ENCODE data around the gene BPHL.
A peak's percentile ranks its signal among the peaks of the same experiment; 100 is the strongest.
"Not testable (repeated sequence)": the region's sequence is repeated elsewhere in the genome, so short reads cannot be mapped to it uniquely, and the experiment has no call there.

BPHL gene

DNA sequence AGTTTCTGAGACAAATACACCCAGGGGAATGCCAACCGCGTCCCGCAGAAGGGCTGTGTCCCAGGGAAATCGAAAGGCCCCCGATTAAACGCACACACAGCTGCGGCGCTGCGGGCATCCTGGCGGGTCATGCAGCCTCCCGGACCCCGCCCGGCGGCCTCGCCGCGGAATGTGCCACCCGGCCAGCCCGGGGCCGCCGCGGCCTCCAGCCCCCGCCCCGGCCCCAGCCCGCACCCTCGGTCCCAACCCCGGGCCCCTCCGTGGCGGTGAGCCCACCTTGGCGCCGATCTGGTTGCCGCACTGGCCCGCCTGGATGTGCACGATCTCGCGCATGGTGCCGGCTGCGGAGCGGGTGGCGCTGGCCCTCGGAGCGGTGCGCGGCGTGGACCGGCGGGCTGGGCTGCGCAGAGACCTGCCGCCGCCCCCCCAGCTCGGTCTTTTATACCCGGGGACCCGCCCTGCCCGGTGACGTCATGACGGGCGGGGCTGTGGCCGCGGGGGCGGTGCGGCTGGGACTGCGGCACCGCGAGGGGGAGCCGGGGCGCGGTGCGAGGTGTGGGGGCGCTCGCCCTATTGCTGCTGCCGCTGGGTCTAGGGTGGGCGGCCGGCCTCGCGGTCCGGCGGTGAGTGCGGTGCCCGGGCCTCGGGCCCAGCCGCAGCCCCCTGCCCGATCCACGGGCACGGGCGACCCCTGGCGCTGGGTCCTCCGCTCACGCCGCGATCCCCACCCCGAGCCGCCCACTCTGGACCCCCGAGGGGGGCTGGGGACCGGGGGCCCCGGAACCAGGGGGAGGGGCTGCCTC lies 38.8 kb downstream of the BPHL start, which contains the start of gene TUBB2A:
Gene TUBB2A (minus strand): TSS at position 414 of the 803 bp plus-strand sequence. CDS start 81 bp downstream, at position 333.
- peak; percentile 97 for DNase-seq

DNA sequence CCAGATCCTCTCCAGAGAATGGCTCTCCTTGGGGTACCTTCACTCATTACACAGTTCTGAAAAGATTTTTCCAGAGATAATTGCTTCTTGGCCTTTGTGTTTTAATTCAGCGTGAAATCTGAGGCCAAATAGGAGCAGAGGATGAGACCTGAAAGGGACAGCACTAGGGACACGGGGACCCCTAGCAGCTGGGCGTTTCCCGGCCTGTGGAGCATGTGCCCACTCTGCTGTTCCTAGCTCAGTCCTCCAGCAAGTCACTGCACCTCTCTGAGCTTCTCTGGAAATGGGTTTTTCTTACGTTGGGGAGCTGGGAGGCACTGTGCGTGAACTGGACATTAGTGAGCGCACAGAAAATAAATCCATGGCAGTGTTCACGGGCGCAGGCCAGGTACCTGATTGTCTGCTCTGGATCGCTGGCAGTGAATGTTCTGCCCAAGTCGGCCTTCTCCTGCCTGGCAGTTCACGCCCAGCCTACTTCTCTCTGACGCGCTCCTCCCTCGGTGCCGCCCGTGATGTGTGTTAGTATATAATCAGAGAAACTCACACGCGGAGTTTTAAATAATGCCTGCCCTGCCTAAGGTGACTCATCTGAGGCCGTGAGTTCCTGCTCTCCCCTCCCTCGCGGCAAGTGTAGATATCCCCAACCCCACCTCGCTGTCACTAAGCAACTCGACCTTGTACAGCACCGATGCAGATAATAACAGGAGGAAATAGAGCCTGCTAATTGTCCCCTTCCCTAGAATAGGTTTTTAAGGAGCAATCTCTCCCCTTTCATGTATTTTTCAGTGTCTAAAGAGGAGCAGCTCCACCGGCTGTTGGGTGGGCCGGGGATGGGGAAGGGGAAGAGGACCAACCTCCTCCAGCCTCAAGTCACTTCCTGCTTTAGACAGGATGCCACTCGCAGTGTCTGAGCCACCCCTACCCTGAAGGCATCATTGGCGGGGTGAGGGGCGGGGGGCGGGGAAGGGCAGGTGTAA lies 41.6 kb downstream of the BPHL start:
- no peak for DNase-seq

DNA sequence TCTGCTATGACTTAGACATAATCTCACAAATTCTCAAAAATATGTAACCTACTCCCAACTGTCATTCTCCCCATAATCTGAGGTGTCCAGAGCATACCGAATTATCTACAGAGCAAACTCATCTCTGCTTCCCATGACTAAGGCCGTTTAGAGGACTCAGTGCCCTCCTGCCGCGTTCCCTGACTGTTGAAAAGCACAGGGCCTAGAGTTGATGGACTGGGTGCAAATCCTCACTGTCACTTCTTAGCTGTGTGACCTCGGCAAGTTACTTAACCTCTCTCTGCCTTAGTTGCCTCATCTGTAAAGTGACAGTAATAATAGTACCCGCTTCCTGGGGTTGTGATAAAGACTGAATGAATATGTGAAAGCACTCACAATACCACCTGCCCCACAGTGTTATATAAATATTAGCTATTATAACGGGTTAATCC lies 43.6 kb downstream of the BPHL start:
- DNase-seq: no peak

DNA sequence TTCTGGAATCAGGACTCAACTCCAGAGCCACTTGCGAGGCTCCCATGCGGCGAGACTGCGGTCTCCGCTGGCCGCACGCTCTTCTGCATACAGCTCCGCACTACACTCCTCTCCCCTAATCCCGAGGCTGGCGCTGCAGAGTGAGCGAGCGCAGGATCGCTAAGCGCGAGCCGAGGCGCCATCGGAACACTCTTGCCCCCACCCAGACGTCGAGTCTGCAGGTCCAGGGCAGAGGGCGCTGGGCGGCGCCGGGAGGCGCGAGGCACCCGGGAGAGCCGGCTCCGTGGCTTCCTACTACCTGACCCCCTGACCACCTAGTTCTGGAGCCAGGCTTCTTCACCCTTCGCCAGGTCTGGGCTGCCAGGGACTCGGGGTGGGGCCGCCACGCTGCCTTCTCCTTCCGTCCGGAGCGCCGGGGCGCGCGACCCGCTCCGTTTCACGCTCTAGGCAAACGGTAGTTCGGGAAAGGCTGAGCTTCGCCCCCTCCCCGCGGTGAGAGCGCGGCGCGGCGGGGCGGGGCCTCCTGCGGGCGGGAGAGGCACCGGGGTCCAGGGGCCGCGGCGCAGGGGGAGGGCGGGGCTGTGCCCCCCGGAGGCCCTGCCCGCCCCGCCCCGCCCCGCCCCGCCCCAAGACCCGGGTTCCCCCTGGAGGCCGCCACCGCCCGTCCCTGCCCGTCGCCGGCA lies 44.2 kb downstream of the BPHL start:
- peak; percentile 95 for DNase-seq

DNA sequence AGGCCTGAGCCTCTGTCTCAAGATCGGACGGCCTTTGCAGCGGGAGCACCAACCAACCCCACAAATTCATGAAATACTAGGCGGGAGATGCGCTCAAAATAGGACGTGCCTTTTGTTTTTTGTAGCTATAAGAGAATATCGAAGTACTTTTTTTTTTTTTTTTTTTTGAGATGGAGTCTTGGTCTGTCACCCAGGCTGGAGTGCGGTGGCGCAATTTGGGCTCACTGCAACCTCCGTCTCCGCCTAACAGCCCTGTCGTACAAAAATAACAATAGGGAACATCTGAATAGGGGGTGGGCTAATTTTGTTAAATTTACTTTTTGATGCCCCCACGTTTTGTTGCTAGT lies 44.7 kb downstream of the BPHL start:
- no peak for DNase-seq

DNA sequence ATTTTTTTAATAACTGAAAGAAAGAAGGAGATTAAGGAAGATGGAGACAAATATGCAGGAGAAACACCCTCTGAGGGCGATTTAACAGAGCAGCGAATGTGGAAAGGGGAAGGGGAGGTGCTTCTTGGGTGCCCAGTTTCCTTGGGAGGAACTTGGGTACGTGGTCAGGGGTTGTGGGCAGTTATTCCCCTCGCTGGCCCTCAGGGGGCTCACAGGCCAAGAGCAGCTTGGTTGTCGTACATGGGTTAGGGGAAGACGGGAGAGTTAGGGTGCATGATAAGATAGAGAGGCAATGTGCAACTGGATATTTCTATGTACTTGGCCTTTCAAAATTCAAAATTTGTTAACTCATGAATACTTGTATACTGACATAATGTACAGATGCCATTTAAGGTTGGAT lies 45.9 kb downstream of the BPHL start:
- no peak for DNase-seq

DNA sequence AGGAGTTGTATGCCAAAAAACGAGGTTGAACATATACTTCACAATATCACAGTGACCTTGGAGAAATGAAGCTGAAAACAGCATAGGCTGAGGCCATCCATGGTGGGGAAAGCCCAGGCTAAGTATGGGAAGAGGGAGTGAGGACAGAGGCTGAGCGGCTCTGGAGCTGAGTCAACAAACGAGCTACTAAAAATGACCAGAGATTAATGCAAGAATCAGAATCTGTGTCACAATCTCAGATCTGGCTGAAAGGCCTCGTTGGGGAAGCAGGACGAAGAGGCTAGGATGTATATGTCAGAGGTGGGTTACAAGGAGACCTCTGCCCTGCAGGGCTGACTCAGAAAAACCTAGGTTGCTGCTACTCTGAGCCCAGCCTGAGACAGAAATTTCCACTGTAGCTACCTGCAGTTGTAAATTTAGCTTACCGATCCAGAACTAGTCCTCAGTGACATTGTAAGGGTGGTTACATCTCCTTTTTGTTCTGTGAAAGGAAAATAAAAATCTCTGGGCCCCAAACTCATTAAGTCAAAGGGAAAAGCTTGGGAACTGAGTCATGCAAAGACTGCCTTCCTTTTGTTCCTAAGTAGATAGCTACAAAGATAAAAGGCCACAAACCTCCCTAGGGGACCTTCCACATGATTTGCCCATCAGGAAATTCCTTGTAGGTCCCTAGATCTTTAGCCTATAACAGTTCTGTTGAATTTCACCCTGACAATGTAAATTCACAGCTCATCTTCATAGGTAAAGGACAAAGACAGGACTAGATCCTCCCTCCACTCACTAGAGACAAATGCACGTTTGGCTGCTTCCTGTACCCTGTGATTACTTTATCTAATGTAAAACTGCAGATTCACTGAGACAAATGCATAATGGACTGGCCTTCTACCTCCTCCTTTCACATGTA lies 47.4 kb downstream of the BPHL start:
- no peak for DNase-seq

DNA sequence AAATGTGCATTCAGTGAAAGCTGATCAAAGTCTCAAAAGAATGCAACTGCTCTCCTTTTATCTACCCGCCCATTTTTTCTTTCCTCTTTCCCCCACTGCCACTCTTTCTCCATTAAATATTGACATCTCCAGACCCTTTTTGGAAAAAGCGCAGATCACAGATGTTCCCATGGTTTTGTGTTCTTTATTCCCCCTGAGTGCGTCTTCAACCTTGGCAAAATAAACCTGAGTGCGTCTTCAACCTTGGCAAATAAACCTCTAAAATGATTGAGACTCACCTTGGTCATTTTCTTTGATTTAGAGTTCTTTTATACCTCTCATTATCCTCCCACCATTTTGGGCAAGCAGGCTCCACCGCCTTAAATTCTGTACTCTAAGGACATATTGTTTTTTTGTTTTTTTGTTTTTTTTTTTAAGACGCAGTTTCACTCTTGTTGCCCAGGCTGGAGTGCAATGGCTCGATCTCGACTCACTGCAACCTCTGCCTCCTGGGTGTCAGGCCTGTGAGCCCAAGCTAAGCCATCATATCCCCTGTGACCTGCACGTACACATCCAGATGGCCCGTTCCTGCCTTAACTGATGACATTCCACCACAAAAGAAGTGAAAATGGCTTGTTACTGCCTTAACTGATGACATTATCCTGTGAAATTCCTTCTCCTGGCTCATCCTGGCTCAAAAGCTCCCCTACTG lies 48.2 kb downstream of the BPHL start:
- DNase-seq: not testable (repeated sequence)

DNA sequence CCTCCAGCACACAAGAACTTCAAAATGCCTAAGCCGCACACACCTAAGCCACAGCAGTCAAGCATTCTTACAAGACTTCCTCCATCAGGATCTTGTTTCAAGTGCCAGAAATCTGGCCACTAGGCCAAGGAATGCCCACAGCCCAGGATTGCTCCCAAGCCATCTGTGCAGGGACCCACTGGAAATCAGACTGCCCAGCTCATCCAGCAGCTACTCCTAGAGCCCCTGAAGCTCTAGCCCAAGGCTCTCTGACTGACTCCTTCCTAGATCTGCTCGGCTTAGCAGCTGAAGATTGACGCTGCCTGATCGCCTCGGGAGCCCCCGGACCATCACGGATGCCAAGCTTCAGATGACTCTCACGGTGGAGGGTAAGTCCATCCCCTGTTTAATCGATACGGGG lies 49.5 kb downstream of the BPHL start:
- DNase-seq: not testable (repeated sequence)

DNA sequence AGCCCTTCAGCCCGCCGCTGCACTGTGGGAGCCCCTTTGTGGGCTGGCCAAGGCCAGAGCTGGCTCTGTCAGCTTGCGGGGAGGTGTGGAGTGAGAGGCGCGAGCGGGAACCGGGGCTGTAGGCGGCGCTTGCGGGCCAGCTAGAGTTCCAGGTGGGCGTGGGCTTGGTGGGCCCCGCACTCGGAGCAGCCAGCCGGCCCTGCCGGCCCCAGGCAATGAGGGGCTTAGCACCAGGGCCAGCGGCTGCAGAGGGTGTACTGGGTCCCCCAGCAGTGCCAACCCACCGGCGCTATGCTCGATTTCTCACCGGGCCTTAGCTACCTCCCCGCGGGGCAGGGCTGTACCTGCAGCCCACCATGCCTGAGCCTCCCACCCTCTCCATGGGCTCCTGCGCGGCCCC lies 52.2 kb downstream of the BPHL start:
- not testable (repeated sequence) for DNase-seq

DNA sequence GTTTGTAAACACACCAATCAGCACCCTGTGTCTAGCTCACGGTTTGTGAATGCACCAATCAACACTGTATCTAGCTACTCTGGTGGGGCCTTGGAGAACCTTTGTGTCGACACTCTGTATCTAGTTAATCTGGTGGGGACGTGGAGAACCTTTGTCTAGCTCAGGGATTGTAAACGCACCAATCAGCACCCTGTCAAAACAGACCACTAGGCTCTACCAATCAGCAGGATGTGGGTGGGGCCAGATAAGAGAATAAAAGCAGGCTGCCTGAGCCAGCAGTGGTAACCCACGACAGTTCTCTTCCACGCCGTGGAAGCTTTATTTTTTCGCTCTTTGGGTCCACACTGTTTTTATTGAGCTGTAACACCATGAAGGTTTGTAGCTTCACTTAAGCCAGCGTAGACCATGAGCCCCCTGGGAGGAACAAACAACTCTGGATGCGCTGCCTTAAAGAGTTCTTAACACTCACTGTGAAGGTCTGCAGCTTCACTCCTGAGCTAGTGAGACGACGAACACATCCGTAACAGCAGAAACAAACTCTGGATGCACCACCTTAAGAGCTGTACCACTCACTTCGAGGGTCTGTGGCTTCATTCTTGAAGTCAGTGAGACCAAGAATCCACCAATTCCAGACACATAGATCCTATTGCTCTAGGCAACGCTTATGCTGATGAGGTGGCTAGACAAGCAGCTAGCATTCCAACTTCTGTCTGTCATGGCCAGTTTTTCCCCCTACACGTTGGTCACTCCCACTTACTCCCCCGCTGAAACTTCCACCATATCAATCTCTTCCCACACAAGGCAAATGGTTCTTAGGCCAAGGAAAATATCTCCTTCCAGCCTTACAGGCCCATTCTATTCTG lies 53.0 kb downstream of the BPHL start:
- not testable (repeated sequence) for DNase-seq

DNA sequence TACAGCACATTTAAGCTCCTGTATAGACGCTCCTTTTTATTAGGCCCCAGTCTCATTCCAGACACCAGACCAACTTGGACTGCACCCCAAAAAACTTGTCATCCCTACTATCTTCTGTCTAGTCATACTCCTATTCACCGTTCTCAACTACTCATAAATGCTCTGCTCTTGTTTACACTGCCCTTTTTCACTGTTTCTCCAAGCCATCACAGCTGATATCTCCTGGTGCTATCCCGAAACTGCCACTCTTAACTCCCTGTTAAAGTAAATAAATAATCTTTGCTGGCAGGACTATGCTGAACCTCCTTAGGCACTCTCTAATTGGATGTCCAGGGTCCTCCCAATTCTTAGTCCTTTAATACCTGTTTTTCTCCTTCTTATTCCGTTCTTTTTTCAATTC lies 54.3 kb downstream of the BPHL start:
- DNase-seq: not testable (repeated sequence)

DNA sequence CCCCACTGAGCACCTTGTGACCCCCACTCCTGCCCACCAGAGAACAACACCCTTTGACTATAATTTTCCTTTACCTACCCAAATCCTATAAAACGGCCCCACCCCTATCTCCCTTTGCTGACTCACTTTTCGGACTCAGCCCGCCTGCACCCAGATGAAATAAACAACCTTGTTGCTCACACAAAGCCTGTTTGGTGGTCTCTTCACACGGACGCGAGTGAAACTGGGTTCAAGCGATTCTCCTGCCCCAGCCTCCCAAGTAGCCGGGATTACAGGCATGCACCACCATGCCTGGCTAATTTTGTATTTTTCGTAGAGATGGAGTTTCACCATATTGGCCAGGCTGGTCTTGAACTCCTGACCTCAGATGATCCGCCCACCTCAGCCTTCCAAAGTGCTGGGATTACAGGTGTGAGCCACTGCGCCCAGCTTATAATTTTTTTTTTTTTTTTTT lies 55.2 kb downstream of the BPHL start:
- not testable (repeated sequence) for DNase-seq

DNA sequence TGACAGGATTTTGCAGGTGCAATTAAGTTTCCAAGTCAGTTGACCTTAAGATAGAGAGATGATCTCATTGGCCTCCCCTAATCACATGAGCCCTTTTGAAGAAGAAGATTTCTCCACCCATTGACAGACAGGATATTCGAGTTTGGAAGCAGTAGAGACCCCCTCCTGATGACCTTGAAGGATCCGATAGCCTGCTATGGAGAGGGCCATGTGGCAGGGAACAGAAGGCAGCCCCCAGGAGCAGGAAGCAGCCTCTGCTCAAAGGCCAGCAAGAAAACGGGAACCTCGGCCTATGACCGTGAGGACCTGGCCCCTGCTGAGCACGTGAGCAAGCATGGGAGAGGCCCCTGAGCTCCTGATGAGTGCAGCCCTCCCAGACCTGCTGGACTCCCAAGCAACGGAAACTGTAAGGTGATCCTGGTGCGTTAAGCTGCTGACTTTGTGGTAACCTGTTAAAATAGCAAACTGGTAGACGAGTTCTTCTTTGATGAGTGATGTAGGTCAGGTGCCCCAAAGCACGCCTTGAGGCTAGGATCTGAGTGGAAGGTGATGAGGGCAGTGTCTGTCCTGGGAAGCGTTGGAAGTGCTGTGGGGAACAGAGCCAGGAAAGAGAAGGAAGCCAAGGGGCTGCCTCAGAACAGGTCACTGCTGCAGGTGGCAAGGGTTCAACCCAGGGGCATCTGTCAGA lies 57.3 kb downstream of the BPHL start:
- DNase-seq: no peak

DNA sequence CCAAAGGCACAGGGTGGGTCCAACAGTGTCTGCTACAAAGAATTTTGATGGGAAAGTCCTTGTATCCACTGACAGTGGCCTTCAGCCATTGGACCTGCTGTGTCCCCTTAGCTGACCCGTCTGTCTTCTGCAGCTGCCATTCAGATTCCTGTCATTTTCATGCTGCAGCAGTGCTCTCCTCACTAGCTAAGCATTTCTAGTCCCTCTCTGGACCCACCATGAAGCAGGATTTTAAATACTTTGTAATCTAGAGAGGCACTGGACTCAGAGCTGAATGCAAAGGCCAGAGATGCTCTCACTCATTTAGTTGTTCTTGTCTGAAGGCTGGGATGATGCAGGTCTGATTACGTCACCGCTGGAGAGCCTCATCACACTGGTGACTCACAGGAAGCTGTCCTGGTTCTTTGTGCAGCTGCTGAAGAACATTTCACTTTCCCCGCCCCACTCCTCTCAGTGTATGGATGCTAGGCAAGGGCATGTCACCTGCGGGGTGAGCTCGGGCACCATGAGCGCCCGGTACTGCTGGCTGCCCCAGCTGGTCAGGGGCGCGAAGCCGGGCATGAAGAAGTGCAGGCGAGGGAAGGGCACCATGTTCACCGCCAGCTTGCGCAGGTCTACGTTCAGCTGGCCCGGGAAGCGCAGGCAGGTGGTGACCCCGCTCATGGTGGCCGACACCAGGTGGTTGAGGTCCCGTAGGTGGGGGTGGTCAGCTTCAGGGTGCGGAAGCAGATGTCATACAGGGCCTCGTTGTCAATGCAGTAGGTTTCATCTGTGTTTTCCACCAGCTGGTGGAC lies 58.2 kb downstream of the BPHL start:
- DNase-seq: peak; percentile 57

DNA sequence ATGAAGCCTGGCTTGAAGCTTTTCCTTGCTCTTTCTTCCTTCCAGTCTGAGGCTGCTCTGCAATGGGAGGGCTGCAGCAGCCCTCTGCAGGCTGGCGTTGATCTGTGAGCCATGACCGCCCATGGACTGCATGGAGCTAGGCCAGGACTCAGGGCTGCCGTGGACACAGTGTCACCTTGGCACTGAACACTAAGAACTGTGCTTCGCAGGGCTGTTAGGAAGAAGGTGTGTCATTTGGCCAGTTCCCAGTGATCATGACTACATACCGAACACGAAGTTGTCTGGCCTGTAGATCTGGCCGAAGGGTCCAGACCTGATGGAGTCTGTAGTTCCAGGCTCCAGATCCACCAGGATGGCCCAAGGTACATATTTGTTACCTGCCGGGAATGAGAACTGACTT lies 60.2 kb downstream of the BPHL start:
- DNase-seq: not testable (repeated sequence)

DNA sequence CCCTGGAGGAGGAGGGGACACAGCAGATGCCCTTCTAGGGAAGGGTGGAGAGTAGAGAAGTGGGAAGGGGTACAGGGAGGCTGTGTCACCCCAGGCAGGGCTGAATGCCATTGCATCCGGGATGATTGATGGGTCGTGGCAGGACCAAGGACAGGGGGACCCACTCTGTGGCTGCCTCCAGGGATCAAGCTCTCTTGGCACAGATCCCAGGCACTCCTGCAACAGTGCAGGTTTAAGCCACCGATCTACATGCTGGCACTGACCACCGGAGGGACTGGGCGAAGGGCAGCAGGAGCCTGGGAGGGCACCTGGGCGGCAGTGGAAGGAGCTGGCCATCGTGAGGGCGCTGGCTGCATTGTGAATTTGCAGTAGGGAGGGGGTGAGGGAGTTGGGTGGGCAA lies 61.4 kb downstream of the BPHL start:
- DNase-seq: not testable (repeated sequence)

DNA sequence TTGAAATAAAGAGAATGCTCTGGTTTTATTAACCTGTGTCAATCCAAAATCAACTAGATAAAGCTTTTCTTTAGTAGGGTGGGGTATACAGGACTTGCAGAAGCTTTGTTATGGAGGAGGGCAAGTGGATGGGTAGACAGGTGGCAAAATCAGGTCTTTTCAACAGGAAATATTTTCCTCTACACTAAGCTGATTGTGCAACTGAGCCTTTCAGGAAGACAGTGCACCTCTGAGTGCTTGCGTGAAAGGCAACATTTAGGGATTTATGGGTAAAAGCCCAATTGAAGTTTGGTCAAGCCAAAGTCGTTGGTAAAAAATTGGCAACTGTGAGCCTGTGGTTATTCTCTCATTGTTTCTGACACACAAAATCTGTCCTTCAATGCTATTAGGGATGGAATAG lies 62.6 kb downstream of the BPHL start:
- no peak for DNase-seq

DNA sequence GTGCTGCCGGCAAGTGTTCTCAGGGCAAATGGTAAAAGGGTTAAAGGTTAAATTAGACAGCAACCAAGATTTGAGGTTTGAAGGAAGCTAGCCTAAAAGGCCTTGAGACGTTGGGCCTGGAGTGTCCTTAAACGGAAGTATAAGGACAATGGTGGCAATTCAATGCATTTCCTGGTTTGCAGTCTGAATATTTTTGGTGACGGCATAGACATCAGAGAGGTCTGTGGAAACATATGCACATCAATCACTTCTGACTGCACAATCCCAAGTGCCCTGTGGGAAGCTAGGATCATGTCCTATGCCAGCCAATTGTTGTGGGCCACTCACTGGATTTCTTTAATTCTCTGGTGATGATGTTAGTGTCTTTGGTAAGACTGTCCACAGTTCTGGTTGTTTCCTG lies 64.6 kb downstream of the BPHL start:
- no peak for DNase-seq

Measured in 8988T (cell line).